H1 (cell line): ENCODE measurements around the gene CD7. TPM values are rescaled to one million over a fixed set of nuclear protein-coding genes. Genes with fewer than 3 reads are reported as not detected.

Source experiments
- CHD1 ChIP-seq: IDR thresholded peaks from 2 replicates; pipeline ENCODE4 v1.6.1; 2012; ENCODE audit warnings: low read depth, low read length, improper control_type of control experiment
- CHD7 ChIP-seq: fragments of 300-600 bp; sonication (generic); IDR thresholded peaks from 2 replicates; pipeline ENCODE4 v1.7.1; 2012; ENCODE audit warnings: low read length, moderate library complexity, mild to moderate bottlenecking, inconsistent platforms; ENCODE audit not compliant: insufficient replicate concordance
- CTBP2 ChIP-seq: IDR thresholded peaks from 2 replicates; pipeline ENCODE4 v1.7.0; 2011; ENCODE audit warnings: borderline replicate concordance, mild to moderate bottlenecking, moderate library complexity, mixed read lengths, low read length; ENCODE audit not compliant: insufficient read depth, insufficient read length
- E2F6 ChIP-seq: IDR thresholded peaks from 2 replicates; pipeline ENCODE4 v1.6.1; 2012; ENCODE audit warnings: inconsistent platforms
- TCF12 ChIP-seq: IDR thresholded peaks from 2 replicates; pipeline ENCODE4 v1.6.1; 2011; ENCODE audit warnings: low read depth, mild to moderate bottlenecking, low read length
- ZNF274 ChIP-seq: IDR thresholded peaks from 2 replicates; pipeline ENCODE4 v1.7.0; 2012; ENCODE audit warnings: low read length, borderline replicate concordance; ENCODE audit errors: extremely low read depth
- polyA plus RNA-seq, 7 experiments: library from polyadenylated mRNA; depleted of rRNA in 3 of 7; stranded (reverse) in 5 of 7; unstranded in 2 of 7; fragments of >200 nt in 5 of 7; fragments of 200-250 nt in 2 of 7; gene quantifications; 1 replicate in 5 of 7; 2 replicates in 1 of 7; 4 replicates in 1 of 7; pipeline versions ENCODE4 v1.2.1 to v1.2.3, GENCODE V29; 2011 to 2013; ENCODE audit warnings: missing spikeins in 2 of 7, mixed read lengths in 2 of 7
- total RNA-seq: library from RNA; stranded (reverse); fragmentation: NEBNext Ultra II Directional; extraction: Animal tissue kit (Norgen Biotek cat#: 25700); gene quantifications from 2 replicates; pipeline ENCODE4 v1.2.1, GENCODE V29; 2021
- TF ChIP-seq, protein P1 (sequence below): IDR thresholded peaks from 2 replicates; pipeline ENCODE4 v1.6.1; 2011; ENCODE audit warnings: low read depth, mild to moderate bottlenecking, low read length; ENCODE audit not compliant: insufficient read depth
- TF ChIP-seq, protein P2 (sequence below): IDR thresholded peaks from 2 replicates; pipeline ENCODE4 v1.6.1; 2012; ENCODE audit warnings: low read length, inconsistent platforms

CD7 gene
- total and polyA plus RNA-seq, 2 of the 8 experiments (the other 6 are each of a cell fraction or from before 2014, with no cell fraction given) = 0.83 to 0.86 TPM

- no peak for TF ChIP-seq CHD7
- no peak for TF ChIP-seq TCF12
- TF ChIP-seq, protein P1, sequence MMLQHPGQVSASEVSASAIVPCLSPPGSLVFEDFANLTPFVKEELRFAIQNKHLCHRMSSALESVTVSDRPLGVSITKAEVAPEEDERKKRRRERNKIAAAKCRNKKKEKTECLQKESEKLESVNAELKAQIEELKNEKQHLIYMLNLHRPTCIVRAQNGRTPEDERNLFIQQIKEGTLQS = no peak
- TF ChIP-seq E2F6 = no peak
- TF ChIP-seq CTBP2 = no peak
- TF ChIP-seq CHD1 = no peak
- TF ChIP-seq, protein P2, sequence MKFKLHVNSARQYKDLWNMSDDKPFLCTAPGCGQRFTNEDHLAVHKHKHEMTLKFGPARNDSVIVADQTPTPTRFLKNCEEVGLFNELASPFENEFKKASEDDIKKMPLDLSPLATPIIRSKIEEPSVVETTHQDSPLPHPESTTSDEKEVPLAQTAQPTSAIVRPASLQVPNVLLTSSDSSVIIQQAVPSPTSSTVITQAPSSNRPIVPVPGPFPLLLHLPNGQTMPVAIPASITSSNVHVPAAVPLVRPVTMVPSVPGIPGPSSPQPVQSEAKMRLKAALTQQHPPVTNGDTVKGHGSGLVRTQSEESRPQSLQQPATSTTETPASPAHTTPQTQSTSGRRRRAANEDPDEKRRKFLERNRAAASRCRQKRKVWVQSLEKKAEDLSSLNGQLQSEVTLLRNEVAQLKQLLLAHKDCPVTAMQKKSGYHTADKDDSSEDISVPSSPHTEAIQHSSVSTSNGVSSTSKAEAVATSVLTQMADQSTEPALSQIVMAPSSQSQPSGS = no peak
- TF ChIP-seq ZNF274 = no peak
Observed at GRCh38 chr17:82321947-82322466, 4.6 kb upstream of the CD7 start (continued).
